ENCODE results near the gene RHO.

RHO gene

DNA sequence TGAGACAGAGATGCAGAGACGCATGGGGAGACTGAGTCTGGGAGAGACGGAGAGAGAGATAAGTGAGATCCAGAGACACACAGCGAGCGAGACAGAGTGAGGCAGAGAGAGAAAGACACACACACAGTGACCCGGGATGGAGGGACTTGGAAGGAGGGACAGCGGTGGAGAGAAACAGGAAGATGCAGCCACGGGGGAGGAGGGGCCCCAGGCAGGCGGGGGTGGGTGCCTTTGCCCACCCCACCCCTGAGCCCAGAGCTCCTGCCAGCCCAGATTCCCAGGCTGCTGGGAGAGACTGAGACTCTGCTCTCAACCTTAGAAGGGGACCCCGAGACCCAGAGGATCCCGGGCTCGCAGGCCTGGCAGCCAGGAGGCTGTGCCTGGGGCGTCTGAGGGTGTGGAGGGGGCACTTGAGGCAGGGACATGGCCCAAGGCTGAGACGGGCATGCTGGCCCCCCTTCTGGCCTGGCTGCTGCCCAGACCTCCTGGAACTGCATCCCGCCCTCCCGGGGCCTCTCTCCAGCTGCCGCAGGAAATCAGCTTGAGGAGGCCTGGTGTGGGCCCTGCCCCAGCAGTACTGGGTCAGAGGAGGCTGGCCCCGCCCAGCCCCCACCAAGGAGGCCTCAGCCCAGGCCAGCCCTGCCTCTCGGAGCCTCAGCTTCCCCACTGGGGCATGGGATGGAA lies 32.6 kb downstream of the RHO start:
- no peak for DNase-seq (ENCODE audit: low spot score)

DNA sequence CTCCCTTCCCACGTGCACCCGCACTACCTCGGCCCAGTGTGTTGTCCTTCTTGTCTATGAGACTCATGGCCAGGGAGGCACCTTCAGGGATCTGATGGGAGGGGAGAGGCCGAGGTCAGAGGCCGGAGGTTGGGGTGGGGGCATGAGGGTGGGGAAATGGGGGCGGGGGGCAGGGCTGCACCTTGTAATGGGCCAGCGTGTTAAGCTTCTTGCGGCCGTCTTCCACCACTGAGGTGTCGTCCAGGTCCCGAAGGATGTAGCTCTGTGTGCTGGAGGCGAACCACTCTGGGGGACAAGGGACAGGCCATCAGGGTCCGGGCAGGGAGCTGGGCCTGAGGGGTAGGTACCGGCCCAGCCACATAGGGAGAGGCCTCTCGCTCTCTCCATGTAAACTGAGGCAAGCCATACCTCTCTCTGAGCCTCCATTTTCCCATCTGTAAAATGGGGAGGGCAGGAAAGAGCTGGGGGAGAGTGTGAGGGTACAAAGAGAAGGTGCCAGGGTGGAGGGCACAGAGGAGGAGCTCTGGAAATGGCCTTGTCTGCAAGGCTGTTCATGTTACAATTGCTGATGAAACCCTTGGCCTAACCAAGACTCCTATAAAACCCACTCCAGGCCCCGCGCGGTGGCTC lies 33.3 kb downstream of the RHO start:
- DNase-seq (ENCODE audit: low spot score) = no peak

GRCh38 chr3:129562803-129563202 lies 34.4 kb downstream of the RHO start:
- no peak for DNase-seq (ENCODE audit: low spot score)

GRCh38 chr3:129563332-129563731 lies 34.9 kb downstream of the RHO start:
- no peak for DNase-seq (ENCODE audit: low spot score)

DNA sequence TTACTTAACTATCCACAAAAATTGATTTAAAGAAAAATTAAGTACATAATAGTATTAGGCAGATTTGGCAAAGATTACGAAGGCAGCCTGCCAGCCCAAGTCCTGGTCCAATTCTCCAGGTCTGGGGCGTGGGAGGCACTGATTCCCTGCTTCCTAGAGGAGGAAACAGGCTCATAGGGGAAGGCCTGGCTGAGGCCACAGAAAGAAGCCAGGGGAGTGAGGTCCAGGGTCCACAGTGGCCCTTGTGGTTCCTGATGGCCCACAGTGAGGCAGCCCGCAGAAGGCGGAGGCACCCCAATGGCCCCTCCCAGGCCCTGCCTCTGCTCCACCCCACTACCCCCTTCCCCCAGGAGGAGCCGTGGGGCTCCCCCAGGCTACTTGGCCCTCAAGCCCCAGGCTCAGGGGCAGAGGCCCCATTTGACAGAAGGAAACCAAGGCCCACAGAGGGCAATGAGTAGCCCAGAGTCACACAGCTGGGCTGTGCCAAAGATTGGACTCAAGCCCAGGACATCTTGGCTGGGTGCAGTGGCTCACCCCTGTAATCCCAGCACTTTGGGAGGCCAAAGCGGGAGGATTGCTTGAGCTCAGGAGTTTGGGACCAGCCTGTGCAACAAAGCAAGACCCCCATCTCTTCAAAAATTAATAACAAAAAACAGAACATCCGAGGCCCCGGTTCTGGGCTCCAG lies 35.6 kb downstream of the RHO start:
- no peak for DNase-seq (ENCODE audit: low spot score)

- DNase-seq (ENCODE audit: low spot score) = no peak
These were observed 36.7 kb downstream of the RHO start for GRCh38 chr3:129564981-129565644.

- DNase-seq (ENCODE audit: low spot score) = no peak
These were observed 37.5 kb downstream of the RHO start for GRCh38 chr3:129565902-129566301.

DNA sequence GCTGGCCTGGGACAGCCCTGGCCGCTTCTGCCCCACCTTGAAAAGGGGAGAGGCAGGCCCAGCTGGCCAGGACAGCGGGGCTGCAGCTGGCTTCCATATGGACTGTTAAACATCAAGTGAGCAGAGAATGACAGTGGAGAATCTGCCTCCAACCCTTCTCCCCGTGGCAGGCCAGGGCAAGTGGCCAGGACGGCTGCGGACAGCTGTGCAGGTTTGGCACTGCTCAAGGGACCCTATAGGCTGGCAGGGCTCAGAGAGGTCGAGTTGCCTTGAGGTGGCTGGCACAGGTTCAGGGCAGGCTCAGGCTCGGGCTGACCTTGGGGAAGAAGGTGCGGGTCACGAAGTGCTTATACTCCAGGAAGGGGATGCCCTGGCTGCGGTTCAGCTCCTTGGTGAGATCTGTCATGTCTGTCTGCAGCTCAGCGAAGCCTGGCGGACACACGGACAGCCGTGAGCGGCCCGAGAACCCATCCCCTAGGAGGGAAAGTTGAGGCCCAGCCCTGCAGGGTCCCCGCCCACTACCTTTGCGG lies 38.8 kb downstream of the RHO start:
- DNase-seq (ENCODE audit: low spot score) = no peak

DNA sequence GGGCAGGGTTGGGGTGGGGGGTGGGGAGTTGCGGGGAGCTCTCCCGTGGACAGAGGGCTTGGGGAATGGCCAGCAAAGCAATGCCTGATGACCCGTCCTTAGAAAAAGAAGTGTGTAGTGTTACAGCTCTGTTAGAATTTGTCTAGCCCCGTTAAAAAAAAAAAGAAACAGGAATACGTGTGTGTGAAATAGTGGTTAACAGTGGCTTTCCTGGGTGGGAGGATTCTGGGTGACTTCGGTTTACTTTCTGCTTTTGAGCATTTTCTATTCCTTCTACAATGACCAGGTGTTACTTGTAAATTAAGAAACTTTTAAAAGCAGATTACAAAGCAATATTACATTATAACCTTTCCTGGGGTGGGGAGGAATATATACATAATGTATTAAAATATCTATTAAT lies 39.5 kb downstream of the RHO start:
- DNase-seq (ENCODE audit: low spot score) = no peak

- no peak for DNase-seq (ENCODE audit: low spot score)
These were observed 41.4 kb downstream of the RHO start for GRCh38 chr3:129569856-129570255.

- DNase-seq (ENCODE audit: low spot score) = no peak
These were observed 43.4 kb downstream of the RHO start for GRCh38 chr3:129571605-129572547.

- DNase-seq (ENCODE audit: low spot score) = no peak
These were observed 44.2 kb downstream of the RHO start for GRCh38 chr3:129572603-129573002.

DNA sequence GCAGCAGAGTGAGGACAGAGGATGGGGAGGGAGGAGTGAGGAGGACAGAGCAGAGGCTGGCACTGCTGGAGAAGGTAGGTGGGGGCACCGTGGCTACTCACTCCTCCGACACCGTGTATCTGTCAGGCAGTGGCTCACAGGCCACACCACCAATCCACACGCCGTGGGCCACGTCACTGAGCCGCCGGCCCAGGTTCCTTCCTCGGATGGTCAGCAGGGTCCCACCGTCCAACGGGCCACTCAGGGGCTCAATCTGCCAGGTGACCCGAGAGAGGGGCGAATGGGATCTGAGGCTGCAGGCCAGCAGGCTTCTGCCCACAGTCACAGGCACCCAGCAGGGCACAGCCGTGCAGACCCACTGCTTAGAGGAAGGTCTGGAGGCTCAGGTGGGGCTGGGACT lies 45.1 kb downstream of the RHO start:
- no peak for DNase-seq (ENCODE audit: low spot score)

- DNase-seq (ENCODE audit: low spot score) = no peak
These were observed 45.8 kb downstream of the RHO start for GRCh38 chr3:129574206-129574605.

DNA sequence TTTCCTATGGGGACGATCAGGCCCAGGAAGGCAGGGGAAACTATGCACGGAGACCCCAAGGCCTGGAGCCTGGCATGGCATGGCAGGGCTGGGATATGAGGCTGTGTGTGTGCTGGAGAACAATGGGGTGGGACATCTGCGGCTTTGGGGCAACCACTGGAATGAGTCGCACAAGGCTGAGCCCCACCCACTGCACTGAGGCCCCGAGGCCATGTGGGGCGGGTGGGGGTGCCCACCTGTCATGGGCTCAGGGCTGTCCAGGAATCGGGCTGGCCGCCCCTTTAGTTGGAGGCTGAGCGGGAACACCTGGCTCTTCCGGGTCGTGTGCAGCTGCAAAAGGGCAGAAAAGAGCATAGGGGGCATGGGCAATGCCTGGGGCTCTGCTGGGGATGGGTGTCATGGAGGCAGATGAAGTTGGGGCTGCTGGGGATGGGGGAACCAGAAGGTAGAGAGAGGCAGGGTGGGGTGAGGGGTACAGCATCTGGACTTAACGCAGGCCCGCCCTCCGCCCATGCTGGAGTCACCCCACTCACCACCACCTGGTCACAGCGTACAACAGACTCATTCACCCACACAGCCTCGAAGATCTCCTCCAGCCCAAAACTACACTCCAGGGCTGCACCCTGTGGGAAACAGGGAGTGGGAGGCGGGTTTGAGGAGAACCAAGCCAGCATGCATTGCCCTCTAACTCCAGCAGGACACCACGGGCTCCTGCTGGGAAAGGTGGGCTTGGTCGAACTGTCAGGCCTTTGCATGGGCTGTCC lies 47.0 kb downstream of the RHO start:
- no peak for DNase-seq (ENCODE audit: low spot score)

DNA sequence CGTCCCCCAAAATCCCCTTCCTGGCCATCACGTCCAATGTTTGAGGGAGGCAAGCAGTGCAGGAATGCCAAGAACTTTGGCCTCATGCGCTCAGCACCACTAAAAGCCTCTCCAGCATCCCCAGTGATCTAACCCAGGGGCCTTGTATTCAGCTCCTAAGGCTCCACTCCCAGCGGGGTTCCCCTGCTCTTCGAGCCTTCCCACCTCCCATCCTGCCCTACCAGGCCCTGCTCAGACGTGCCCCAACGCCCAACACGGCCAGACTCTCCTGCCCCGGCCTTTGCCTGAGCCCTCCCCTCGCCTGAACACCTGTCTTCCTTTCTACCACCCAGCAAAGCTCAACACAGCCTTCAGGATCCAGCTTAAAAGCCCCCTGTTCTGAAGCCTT lies 47.6 kb downstream of the RHO start:
- no peak for DNase-seq (ENCODE audit: low spot score)

GRCh38 chr3:129576514-129577352 lies 48.3 kb downstream of the RHO start:
- DNase-seq (ENCODE audit: low spot score) = no peak

DNA sequence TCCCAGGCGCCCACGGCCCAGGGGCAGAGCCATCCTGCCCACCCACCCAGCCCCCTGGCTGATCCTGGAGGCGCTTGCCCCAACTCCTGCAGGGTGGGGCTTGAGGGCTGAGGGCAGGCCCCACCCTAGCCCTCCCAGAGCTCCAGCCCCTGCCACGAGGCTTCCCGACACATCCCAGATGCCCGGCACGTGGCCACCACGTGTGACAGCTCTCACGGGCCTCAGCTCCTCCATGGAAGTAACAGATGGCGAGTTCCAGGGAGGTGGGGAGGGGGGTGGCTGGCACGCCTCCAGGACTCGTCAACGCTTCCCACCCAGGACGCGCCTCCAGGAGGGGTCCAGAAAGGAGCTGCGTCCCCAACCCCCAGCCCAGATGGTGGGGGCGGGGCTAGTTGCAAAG lies 48.9 kb downstream of the RHO start:
- DNase-seq (ENCODE audit: low spot score) = no peak

- DNase-seq (ENCODE audit: low spot score) = no peak
These were observed 49.7 kb downstream of the RHO start for GRCh38 chr3:129577925-129578786.
